ENCODE data around the gene PSKH1.

The PSKH1 gene

GRCh38 chr16:67919622-67920221, 26.7 kb downstream of the PSKH1 start:
- peaks cover 43% of the 10 kb centered on the region for H3K4me1 Mint-ChIP-seq
- H3K27me3 Mint-ChIP-seq = no peaks in the 10 kb centered on the region
- H3K27ac Mint-ChIP-seq = no peak overlapping the region
- ATAC-seq = no peak
- no peaks in the 10 kb centered on the region for H3K9me3 Mint-ChIP-seq
- no peak for DNase-seq
- no peak overlapping the region for H3K4me3 Mint-ChIP-seq
- H3K36me3 Mint-ChIP-seq (ENCODE audit: low read depth) = peaks cover 5% of the 10 kb centered on the region

- peaks cover 5% of the 10 kb centered on the region for H3K36me3 Mint-ChIP-seq (ENCODE audit: low read depth)
- H3K9me3 Mint-ChIP-seq = no peaks in the 10 kb centered on the region
- H3K27ac Mint-ChIP-seq = peak overlapping the region; percentile 85
- H3K27me3 Mint-ChIP-seq = no peaks in the 10 kb centered on the region
- DNase-seq (no peak), ATAC-seq (peak; percentile 56)
- peak overlapping the region; percentile 39 for H3K4me3 Mint-ChIP-seq
- peaks cover 37% of the 10 kb centered on the region for H3K4me1 Mint-ChIP-seq
Observed at GRCh38 chr16:67922221-67922620, 29.2 kb downstream of the PSKH1 start.

GRCh38 chr16:67922740-67923139, 29.7 kb downstream of the PSKH1 start:
- DNase-seq = no peak
- H3K4me1 Mint-ChIP-seq = peaks cover 32% of the 10 kb centered on the region
- no peaks in the 10 kb centered on the region for H3K27me3 Mint-ChIP-seq
- ATAC-seq = no peak
- H3K36me3 Mint-ChIP-seq (ENCODE audit: low read depth) = peaks cover 5% of the 10 kb centered on the region
- H3K9me3 Mint-ChIP-seq = no peaks in the 10 kb centered on the region
- no peak overlapping the region for H3K4me3 Mint-ChIP-seq
- H3K27ac Mint-ChIP-seq = peak overlapping the region; percentile 85

- no peak for ATAC-seq
- no peaks in the 10 kb centered on the region for H3K9me3 Mint-ChIP-seq
- H3K27me3 Mint-ChIP-seq = no peaks in the 10 kb centered on the region
- H3K4me3 Mint-ChIP-seq = no peak overlapping the region
- no peak for DNase-seq
- H3K27ac Mint-ChIP-seq = peak overlapping the region; percentile 85
- H3K4me1 Mint-ChIP-seq = peaks cover 25% of the 10 kb centered on the region
- H3K36me3 Mint-ChIP-seq (ENCODE audit: low read depth) = peaks cover 2% of the 10 kb centered on the region
Observed at GRCh38 chr16:67923414-67924116, 30.5 kb downstream of the PSKH1 start.

GRCh38 chr16:67924140-67924906, 31.3 kb downstream of the PSKH1 start:
- DNase-seq (no peak), ATAC-seq (no peak)
- no peak overlapping the region for H3K4me3 Mint-ChIP-seq
- H3K4me1 Mint-ChIP-seq = peaks cover 23% of the 10 kb centered on the region
- H3K27me3 Mint-ChIP-seq = no peaks in the 10 kb centered on the region
- H3K27ac Mint-ChIP-seq = no peak overlapping the region
- H3K36me3 Mint-ChIP-seq (ENCODE audit: low read depth) = peaks cover 2% of the 10 kb centered on the region
- H3K9me3 Mint-ChIP-seq = no peaks in the 10 kb centered on the region

- Mint-ChIP-seq H3K4me1 (peaks cover 17% of the 10 kb centered on the region), H3K9me3 (no peaks in the 10 kb centered on the region), H3K36me3 (ENCODE audit: low read depth) (peaks cover 2% of the 10 kb centered on the region), H3K27ac (no peak overlapping the region), H3K27me3 (no peaks in the 10 kb centered on the region), H3K4me3 (no peak overlapping the region)
- DNase-seq (no peak), ATAC-seq (no peak)
Observed at GRCh38 chr16:67926181-67926750, 33.2 kb downstream of the PSKH1 start.

- DNase-seq (no peak), ATAC-seq (no peak)
- Mint-ChIP-seq H3K9me3 (no peaks in the 10 kb centered on the region), H3K4me3 (no peak overlapping the region), H3K4me1 (peaks cover 6% of the 10 kb centered on the region), H3K36me3 (ENCODE audit: low read depth) (peaks cover 3% of the 10 kb centered on the region), H3K27ac (no peak overlapping the region), H3K27me3 (no peaks in the 10 kb centered on the region)
Observed at GRCh38 chr16:67927131-67927941, 34.3 kb downstream of the PSKH1 start.

GRCh38 chr16:67928147-67928546, 35.1 kb downstream of the PSKH1 start:
- Mint-ChIP-seq H3K4me3 (no peak overlapping the region), H3K27ac (no peak overlapping the region), H3K4me1 (peaks cover 4% of the 10 kb centered on the region), H3K36me3 (ENCODE audit: low read depth) (peaks cover 6% of the 10 kb centered on the region), H3K27me3 (no peaks in the 10 kb centered on the region), H3K9me3 (no peaks in the 10 kb centered on the region)
- ATAC-seq (no peak), DNase-seq (no peak)

GRCh38 chr16:67928561-67929364, 35.7 kb downstream of the PSKH1 start:
- peak; percentile 80 for ATAC-seq

GRCh38 chr16:67930191-67930590, 37.1 kb downstream of the PSKH1 start:
- Mint-ChIP-seq H3K4me3 (no peak overlapping the region), H3K27me3 (no peaks in the 10 kb centered on the region), H3K4me1 (peaks cover 11% of the 10 kb centered on the region), H3K9me3 (no peaks in the 10 kb centered on the region), H3K36me3 (ENCODE audit: low read depth) (peaks cover 22% of the 10 kb centered on the region), H3K27ac (no peak overlapping the region)
- no peak for DNase-seq
- no peak for ATAC-seq

More at GRCh38 chr16:67928561-67929364, 35.7 kb downstream of the PSKH1 start:
- Mint-ChIP-seq H3K4me3 (no peak overlapping the region), H3K27me3 (no peaks in the 10 kb centered on the region), H3K27ac (no peak overlapping the region), H3K4me1 (peaks cover 4% of the 10 kb centered on the region), H3K36me3 (ENCODE audit: low read depth) (peaks cover 9% of the 10 kb centered on the region), H3K9me3 (no peaks in the 10 kb centered on the region)
- peak; percentile 84 for DNase-seq

GRCh38 chr16:67930678-67931211, 37.7 kb downstream of the PSKH1 start:
- Mint-ChIP-seq H3K27ac (no peak overlapping the region), H3K36me3 (ENCODE audit: low read depth) (peaks cover 28% of the 10 kb centered on the region), H3K4me1 (peaks cover 15% of the 10 kb centered on the region), H3K9me3 (no peaks in the 10 kb centered on the region), H3K4me3 (no peak overlapping the region), H3K27me3 (no peaks in the 10 kb centered on the region)
- DNase-seq = no peak
- no peak for ATAC-seq

- H3K4me3 Mint-ChIP-seq = no peak within 1 kb of the TSS
- peak within 1 kb of the TSS; percentile 54 for H3K27ac Mint-ChIP-seq
- DNase-seq (no peak), ATAC-seq (no peak)
- H3K27me3 Mint-ChIP-seq = no peaks in the 10 kb centered on the region
- peaks cover 17% of the 10 kb centered on the region for H3K4me1 Mint-ChIP-seq
- no peaks in the 10 kb centered on the region for H3K9me3 Mint-ChIP-seq
- peaks cover 36% of the 10 kb centered on the region for H3K36me3 Mint-ChIP-seq (ENCODE audit: low read depth)
Observed at GRCh38 chr16:67931712-67932461, 38.8 kb downstream of the PSKH1 start, which contains the start of gene CTRL. Gene CTRL (minus strand): TSS chr16:67931862. CDS start chr16:67931852, 10 bp downstream.

GRCh38 chr16:67932462-67932840, 39.4 kb downstream of the PSKH1 start:
- no peak for ATAC-seq
- H3K36me3 Mint-ChIP-seq (ENCODE audit: low read depth) = peaks cover 41% of the 10 kb centered on the region

More at GRCh38 chr16:67932462-67932840, 39.4 kb downstream of the PSKH1 start:
- H3K4me3 Mint-ChIP-seq = no peak overlapping the region
- H3K27ac Mint-ChIP-seq = peak overlapping the region; percentile 54
- H3K9me3 Mint-ChIP-seq = no peaks in the 10 kb centered on the region
- H3K27me3 Mint-ChIP-seq = no peaks in the 10 kb centered on the region
- peaks cover 22% of the 10 kb centered on the region for H3K4me1 Mint-ChIP-seq
- no peak for DNase-seq
